ENCODE data around the gene KANSL3.

The KANSL3 gene

GRCh38 chr2:96642564-96643360 is 4.7 kb upstream of the KANSL3 start, which contains the start of gene FER1L5:
Gene FER1L5, plus strand, starts transcription at chr2:96642764. Its CDS starts 73 bp downstream, at chr2:96642837.
- TF ChIP-seq REST (IDR thresholded peaks at IDR 0.05; ENCODE audit: insufficient read depth in 1 of 2, low read depth in 2 of 2, low read length in 2 of 2) (no peak), SIN3A (IDR thresholded peaks at IDR 0.05; ENCODE audit: borderline replicate concordance, insufficient read depth, low read length) (no peak), FOXP2 (optimal IDR thresholded peaks at IDR 0.05; ENCODE audit: borderline replicate concordance, extremely low read depth, extremely low read length, insufficient read depth) (no peak), TAF1 (IDR thresholded peaks at IDR 0.05; ENCODE audit: borderline replicate concordance, insufficient read depth, low read length) (no peak), POLR2AphosphoS5 (IDR thresholded peaks at IDR 0.05; ENCODE audit: low read depth, low read length) (no peak)

- no peak for TF ChIP-seq REST (IDR thresholded peaks at IDR 0.05; ENCODE audit: insufficient read depth in 1 of 2, low read depth in 2 of 2, low read length in 2 of 2)
- TF ChIP-seq TAF1 (IDR thresholded peaks at IDR 0.05; ENCODE audit: borderline replicate concordance, insufficient read depth, low read length): no peak
- TF ChIP-seq SIN3A (IDR thresholded peaks at IDR 0.05; ENCODE audit: borderline replicate concordance, insufficient read depth, low read length): no peak
- TF ChIP-seq POLR2AphosphoS5 (IDR thresholded peaks at IDR 0.05; ENCODE audit: low read depth, low read length): peak; percentile 65; the same call in 1 of the 2 replicates
Observed at GRCh38 chr2:96637385-96638143, 548 bp downstream of the KANSL3 start.

DNA sequence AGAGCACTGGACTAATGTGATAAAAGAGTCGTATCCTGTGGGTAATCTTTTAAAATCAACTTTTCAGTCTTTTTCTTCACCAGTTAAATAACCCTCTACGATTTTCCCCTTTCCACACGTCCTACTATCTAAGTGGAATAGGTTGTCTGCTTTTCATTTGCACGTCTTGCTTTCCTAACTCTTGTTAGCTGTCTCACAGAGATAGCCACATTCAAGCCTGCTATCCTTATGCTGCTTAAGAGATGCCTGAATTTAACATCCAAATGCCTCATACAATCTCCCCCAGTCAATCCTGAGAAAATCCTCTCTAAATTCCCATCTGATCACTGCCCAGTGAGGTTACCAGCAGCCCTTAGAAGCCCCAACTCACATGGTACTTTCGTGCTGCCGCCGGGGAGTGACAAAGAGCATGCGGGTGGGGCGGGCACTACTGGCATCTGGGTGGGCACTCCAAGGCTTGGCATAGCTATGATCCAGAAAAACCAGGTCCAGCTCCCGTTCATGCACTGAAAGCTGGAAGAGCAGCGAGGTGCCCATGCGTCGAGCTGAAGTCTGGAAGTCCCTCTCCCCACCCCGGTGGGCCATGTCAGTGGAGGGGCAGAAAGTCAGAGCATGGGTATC is 1.5 kb downstream of the KANSL3 start:
- TF ChIP-seq POLR2AphosphoS5 (IDR thresholded peaks at IDR 0.05; ENCODE audit: low read depth, low read length): no peak

DNA sequence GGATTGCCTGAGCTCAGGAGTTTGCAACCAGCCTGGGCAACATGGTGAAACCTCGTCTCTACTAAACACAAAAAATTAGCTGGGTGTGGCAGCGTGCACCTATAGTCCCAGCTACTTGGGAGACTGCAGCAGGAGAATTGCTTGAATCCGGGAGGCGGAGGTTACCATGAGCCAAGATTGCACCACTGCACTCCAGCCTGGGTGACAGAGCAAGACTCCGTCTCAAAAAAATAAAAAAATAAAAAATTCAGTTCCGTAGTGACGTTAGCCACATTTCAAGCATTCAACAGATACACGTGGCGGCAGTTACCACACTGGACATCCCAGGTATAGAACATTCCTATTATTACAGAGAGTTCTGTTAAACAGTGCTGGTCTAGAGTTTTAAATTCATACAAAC is 4.5 kb downstream of the KANSL3 start:
- TF ChIP-seq POLR2AphosphoS5 (IDR thresholded peaks at IDR 0.05; ENCODE audit: low read depth, low read length): no peak
- no peak for TF ChIP-seq REST (IDR thresholded peaks at IDR 0.05; ENCODE audit: insufficient read depth in 1 of 2, low read depth in 2 of 2, low read length in 2 of 2)
- no peak for TF ChIP-seq SIN3A (IDR thresholded peaks at IDR 0.05; ENCODE audit: borderline replicate concordance, insufficient read depth, low read length)
- no peak for TF ChIP-seq TAF1 (IDR thresholded peaks at IDR 0.05; ENCODE audit: borderline replicate concordance, insufficient read depth, low read length)
- TF ChIP-seq FOXP2 (optimal IDR thresholded peaks at IDR 0.05; ENCODE audit: borderline replicate concordance, extremely low read depth, extremely low read length, insufficient read depth): no peak

DNA sequence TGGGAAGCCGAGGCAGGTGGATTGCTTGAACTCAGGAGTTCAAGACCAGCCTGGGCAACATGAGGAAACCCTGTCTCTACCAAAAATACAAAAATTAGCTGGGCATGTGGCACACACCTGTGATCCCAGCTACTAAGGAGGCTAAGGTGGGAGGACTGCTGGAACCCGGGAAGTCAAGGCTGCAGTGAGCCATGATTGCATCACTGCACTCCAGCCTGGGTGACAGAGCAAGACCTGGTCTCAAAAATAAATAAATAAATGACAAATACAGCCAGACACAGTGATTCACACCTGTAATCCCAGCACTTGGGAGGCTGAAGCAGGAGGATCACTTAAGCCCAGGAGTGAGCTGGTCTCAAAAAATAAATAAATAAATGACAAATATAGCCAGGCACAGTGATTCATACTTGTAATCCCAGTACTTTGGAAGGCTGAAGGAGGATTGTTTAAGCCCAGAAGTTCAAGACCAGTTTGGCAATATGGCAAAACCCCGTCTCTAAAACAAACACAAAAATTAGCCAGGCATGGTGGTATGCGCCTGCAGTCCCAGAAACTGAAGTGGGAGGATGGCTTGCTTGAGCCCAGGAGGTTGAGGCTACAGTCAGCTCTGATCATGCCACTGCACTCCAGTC is 6.2 kb downstream of the KANSL3 start:
- TF ChIP-seq TAF1 (IDR thresholded peaks at IDR 0.05; ENCODE audit: borderline replicate concordance, insufficient read depth, low read length): no peak
- TF ChIP-seq REST (IDR thresholded peaks at IDR 0.05; ENCODE audit: insufficient read depth in 1 of 2, low read depth in 2 of 2, low read length in 2 of 2): no peak
- no peak for TF ChIP-seq POLR2AphosphoS5 (IDR thresholded peaks at IDR 0.05; ENCODE audit: low read depth, low read length)
- TF ChIP-seq SIN3A (IDR thresholded peaks at IDR 0.05; ENCODE audit: borderline replicate concordance, insufficient read depth, low read length): no peak
- no peak for TF ChIP-seq FOXP2 (optimal IDR thresholded peaks at IDR 0.05; ENCODE audit: borderline replicate concordance, extremely low read depth, extremely low read length, insufficient read depth)

All from PFSK-1 (cell line).